Activated CD4-positive, alpha-beta memory T cell treated with anti-CD3 and anti-CD28 coated beads, Interleukin-2, amount 10 ng/mL, durations not matched to agents 7 days and 5 days (primary cell): Measurements from ENCODE around the gene TIAM2. TPM values are rescaled to one million over a fixed set of nuclear protein-coding genes. Genes with fewer than 3 reads are reported as not detected.

ENCODE experiments used
- CTCF ChIA-PET: fragments of 350-600 bp; sonication (Branson Sonifier 250); formaldehyde crosslinking; loops from one replicate; lab custom pipeline; 2021; ENCODE audit warnings: antibody characterized with exemption, inconsistent platforms; lab: Charles Lee
- POLR2A ChIA-PET: fragments of 350-600 bp; sonication (Branson Sonifier 250); formaldehyde crosslinking; loops from one replicate; lab custom pipeline; 2021; ENCODE audit warnings: antibody characterized with exemption; lab: Charles Lee
- DNase-seq: peaks from one replicate; pipeline ENCODE4 v3.0.0-alpha.2; 2020
- H3K27ac Mint-ChIP-seq: one replicate; pipeline ENCODE4 v1.8.0; 2021; ENCODE audit warnings: mild to moderate bottlenecking, mixed read lengths
- H3K27me3 Mint-ChIP-seq: one replicate; pipeline ENCODE4 v1.8.0; 2021; ENCODE audit warnings: mixed read lengths
- H3K36me3 Mint-ChIP-seq: one replicate; pipeline ENCODE4 v1.8.0; 2021; ENCODE audit warnings: low read depth, mixed read lengths
- H3K4me1 Mint-ChIP-seq: one replicate; pipeline ENCODE4 v1.8.0; 2021; ENCODE audit warnings: mixed read lengths
- H3K4me3 Mint-ChIP-seq: one replicate; pipeline ENCODE4 v1.8.0; 2021; ENCODE audit warnings: mild to moderate bottlenecking, mixed read lengths
- H3K9me3 Mint-ChIP-seq: one replicate; pipeline ENCODE4 v1.8.0; 2021; ENCODE audit warnings: mixed read lengths
- total RNA-seq, 2 experiments: library from RNA; stranded (reverse); gene quantifications; one replicate each; pipeline ENCODE4 v1.2.3, GENCODE V29; 2021

Gene TIAM2
- total RNA-seq, 2 experiments from 2014 or later, result 6.1 to 8.3 TPM

DNA sequence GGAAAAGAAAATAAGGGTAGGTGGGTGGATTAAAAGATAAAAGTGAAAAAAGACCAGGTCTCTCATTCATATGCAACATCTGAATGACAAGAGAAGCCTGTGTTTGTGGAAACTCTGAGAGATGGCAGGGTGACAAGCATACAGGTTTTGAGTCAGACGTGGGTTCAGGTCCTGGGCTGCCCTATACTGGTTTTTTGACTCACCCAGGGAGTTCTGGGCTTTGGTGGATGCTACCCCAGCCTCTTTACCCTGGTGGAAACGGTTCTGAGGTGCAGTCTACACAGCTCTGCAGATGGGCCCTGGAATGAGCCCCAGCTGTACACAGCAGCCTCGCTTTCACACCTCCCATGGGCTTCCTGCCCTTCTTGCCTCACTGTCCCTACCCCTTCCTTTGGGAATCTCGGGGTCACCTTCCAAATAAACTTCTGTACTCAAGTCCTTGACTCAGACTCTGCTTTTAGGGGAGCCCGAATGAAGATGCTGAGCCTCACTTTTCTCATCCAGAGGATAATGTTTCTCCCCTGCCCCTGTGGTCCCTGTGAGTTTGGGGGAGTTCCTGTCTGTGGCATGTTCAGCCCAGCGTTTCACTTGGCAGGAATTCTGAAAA, 191.0 kb downstream of the TIAM2 start:
- no peak overlapping the region for H3K27ac Mint-ChIP-seq
- no peaks in the 10 kb centered on the region for H3K27me3 Mint-ChIP-seq
- peaks cover 50% of the 10 kb centered on the region for H3K4me1 Mint-ChIP-seq
- no peaks in the 10 kb centered on the region for H3K36me3 Mint-ChIP-seq
- no peaks in the 10 kb centered on the region for H3K9me3 Mint-ChIP-seq
- H3K4me3 Mint-ChIP-seq, result no peak overlapping the region
- POLR2A ChIA-PET, result no interaction called here
- CTCF ChIA-PET, result interaction anchor here (1.8 kb wide), 1 partner anchor 9 kb away, joined by 7 read pairs; no protein-coding TSS in a partner anchor
- DNase-seq, result peak; percentile 54

- ChIA-PET CTCF (interaction anchor here (1.1 to 1.8 kb wide), 2 partner anchors 8 to 10 kb away, joined by 3 to 7 read pairs; no protein-coding TSS in a partner anchor), POLR2A (interaction anchor here (1.0 kb wide), 1 partner anchor 16 kb away, joined by 4 read pairs; no protein-coding TSS in a partner anchor)
- H3K4me1 Mint-ChIP-seq, result peaks cover 44% of the 10 kb centered on the region
- no peaks in the 10 kb centered on the region for H3K36me3 Mint-ChIP-seq
- no peak overlapping the region for H3K27ac Mint-ChIP-seq
- H3K27me3 Mint-ChIP-seq, result no peaks in the 10 kb centered on the region
- H3K9me3 Mint-ChIP-seq, result no peaks in the 10 kb centered on the region
- DNase-seq, result no peak
- no peak overlapping the region for H3K4me3 Mint-ChIP-seq
These were observed 192.0 kb downstream of the TIAM2 start for GRCh38 chr6:155187106-155187505.

- POLR2A ChIA-PET, result interaction anchor here (0.7 to 1.6 kb wide), 3 partner anchors 18 to 36 kb away, joined by 3 to 9 read pairs (median 4); no protein-coding TSS in a partner anchor
- H3K4me3 Mint-ChIP-seq, result no peak overlapping the region
These were observed 193.0 kb downstream of the TIAM2 start for GRCh38 chr6:155187994-155188706.

GRCh38 chr6:155188707-155189496, 193.8 kb downstream of the TIAM2 start:
- H3K36me3 Mint-ChIP-seq, result no peaks in the 10 kb centered on the region
- POLR2A ChIA-PET, result interaction anchor here (0.7 to 2.0 kb wide), 5 partner anchors 10 to 35 kb away, joined by 3 to 11 read pairs (median 4); no protein-coding TSS in a partner anchor
- DNase-seq, result no peak
- H3K27ac Mint-ChIP-seq, result peak overlapping the region; percentile 30
- H3K27me3 Mint-ChIP-seq, result no peaks in the 10 kb centered on the region
- peaks cover under 1% of the 10 kb centered on the region for H3K9me3 Mint-ChIP-seq
- CTCF ChIA-PET, result interaction anchor here (0.7 to 2.1 kb wide), 5 partner anchors 11 to 513 kb away, joined by 3 to 9 read pairs (median 4); no protein-coding TSS in a partner anchor
- H3K4me3 Mint-ChIP-seq, result peak overlapping the region; percentile 2
- peaks cover 44% of the 10 kb centered on the region for H3K4me1 Mint-ChIP-seq

More at GRCh38 chr6:155187994-155188706, 193.0 kb downstream of the TIAM2 start:
- H3K4me1 Mint-ChIP-seq, result peaks cover 44% of the 10 kb centered on the region
- no peaks in the 10 kb centered on the region for H3K27me3 Mint-ChIP-seq
- no peak overlapping the region for H3K27ac Mint-ChIP-seq
- no peak for DNase-seq
- H3K36me3 Mint-ChIP-seq, result no peaks in the 10 kb centered on the region
- CTCF ChIA-PET, result interaction anchor here (1.8 to 2.1 kb wide), 2 partner anchors 10 to 15 kb away, joined by 6 to 9 read pairs; no protein-coding TSS in a partner anchor
- no peaks in the 10 kb centered on the region for H3K9me3 Mint-ChIP-seq

DNA sequence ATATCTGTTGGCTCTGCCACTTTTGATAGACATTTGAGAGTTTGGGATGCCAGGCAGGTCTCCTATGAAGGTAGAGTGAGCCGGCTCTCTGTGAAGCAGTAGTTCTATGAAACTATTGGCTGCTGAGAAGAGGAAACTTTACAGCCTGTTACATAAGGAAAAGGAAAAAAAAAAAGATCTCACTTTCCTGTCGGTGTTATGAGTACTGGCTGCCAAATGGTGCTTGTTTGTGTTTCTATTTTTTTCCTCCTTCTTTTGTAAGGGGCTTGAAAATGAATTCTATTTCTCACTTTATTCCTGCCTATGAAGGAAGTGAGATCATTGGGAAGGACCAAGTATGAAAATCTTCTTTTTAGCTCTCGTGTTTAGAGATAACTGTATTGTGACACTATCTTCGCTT, 195.6 kb downstream of the TIAM2 start:
- peaks cover 43% of the 10 kb centered on the region for H3K4me1 Mint-ChIP-seq
- DNase-seq, result no peak
- H3K36me3 Mint-ChIP-seq, result no peaks in the 10 kb centered on the region
- POLR2A ChIA-PET, result interaction anchor here (2.0 kb wide), 1 partner anchor 19 kb away, joined by 11 read pairs; no protein-coding TSS in a partner anchor
- no peak overlapping the region for H3K4me3 Mint-ChIP-seq
- CTCF ChIA-PET, result interaction anchor here (0.6 to 1.4 kb wide), 3 partner anchors 13 to 322 kb away, joined by 3 read pairs; no protein-coding TSS in a partner anchor
- H3K9me3 Mint-ChIP-seq, result peaks cover 7% of the 10 kb centered on the region
- H3K27me3 Mint-ChIP-seq, result no peaks in the 10 kb centered on the region
- H3K27ac Mint-ChIP-seq, result no peak overlapping the region

GRCh38 chr6:155193526-155193925, 198.4 kb downstream of the TIAM2 start:
- Mint-ChIP-seq H3K27me3 (no peaks in the 10 kb centered on the region), H3K4me1 (peaks cover 19% of the 10 kb centered on the region), H3K9me3 (peaks cover 22% of the 10 kb centered on the region), H3K36me3 (peaks cover 3% of the 10 kb centered on the region), H3K27ac (no peak overlapping the region), H3K4me3 (no peak overlapping the region)
- no peak for DNase-seq
- POLR2A ChIA-PET, result no interaction called here
- CTCF ChIA-PET, result no interaction called here

- ChIA-PET CTCF (no interaction called here), POLR2A (no interaction called here)
- Mint-ChIP-seq H3K27me3 (no peaks in the 10 kb centered on the region), H3K36me3 (peaks cover 3% of the 10 kb centered on the region), H3K9me3 (peaks cover 22% of the 10 kb centered on the region), H3K4me3 (no peak overlapping the region), H3K4me1 (peaks cover 10% of the 10 kb centered on the region), H3K27ac (no peak overlapping the region)
- no peak for DNase-seq
These were observed 199.3 kb downstream of the TIAM2 start for GRCh38 chr6:155194399-155194798.

DNA sequence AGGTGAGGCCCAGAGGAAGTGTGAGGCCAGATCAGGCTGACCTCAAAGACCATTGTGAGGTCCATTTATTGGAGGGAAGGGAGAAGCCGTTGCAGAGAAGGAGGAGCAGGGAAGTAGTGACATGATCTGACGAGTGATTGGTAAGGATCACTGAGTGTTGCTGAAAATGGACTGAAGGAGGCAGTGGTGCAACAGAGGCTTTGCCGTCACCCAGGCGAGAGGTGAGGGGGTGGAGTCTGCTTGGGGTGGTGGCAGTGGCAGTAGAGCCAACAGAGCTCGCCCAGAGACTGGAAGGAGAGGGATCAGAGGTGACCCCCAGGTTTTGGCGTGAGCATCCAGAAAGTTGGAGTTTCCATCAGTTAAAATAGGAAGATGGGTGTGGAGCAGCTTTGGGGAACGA, 200.8 kb downstream of the TIAM2 start:
- Mint-ChIP-seq H3K27me3 (no peaks in the 10 kb centered on the region), H3K4me3 (no peak overlapping the region), H3K27ac (no peak overlapping the region), H3K9me3 (peaks cover 22% of the 10 kb centered on the region), H3K36me3 (peaks cover 3% of the 10 kb centered on the region), H3K4me1 (peaks cover under 1% of the 10 kb centered on the region)
- DNase-seq, result no peak
- ChIA-PET CTCF (no interaction called here), POLR2A (no interaction called here)

DNA sequence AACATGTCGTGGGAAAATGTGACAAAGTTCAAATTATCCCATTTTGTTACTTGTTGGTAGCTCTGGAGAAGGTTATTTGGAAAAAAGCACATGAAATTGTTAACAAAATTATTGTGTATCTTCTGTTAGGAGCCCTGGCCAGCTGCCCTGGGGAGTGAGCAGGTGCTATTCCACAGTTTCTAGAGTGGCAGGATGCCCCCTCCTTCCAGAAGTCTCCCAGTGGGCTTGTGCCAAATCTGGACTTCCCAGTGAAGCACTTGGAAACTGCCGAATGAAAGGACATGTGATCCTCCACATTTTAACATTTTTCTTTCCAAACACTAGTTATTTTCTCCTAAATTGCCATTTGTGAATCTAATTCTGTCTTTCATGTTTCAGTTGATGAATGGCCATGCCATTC, 201.8 kb downstream of the TIAM2 start:
- Mint-ChIP-seq H3K36me3 (peaks cover 3% of the 10 kb centered on the region), H3K27ac (no peak overlapping the region), H3K4me3 (no peak overlapping the region), H3K9me3 (peaks cover 22% of the 10 kb centered on the region), H3K27me3 (no peaks in the 10 kb centered on the region), H3K4me1 (no peaks in the 10 kb centered on the region)
- ChIA-PET POLR2A (no interaction called here), CTCF (interaction anchor here (0.9 kb wide), 1 partner anchor 521 kb away, joined by 3 read pairs; no protein-coding TSS in a partner anchor)
- no peak for DNase-seq

- Mint-ChIP-seq H3K4me1 (no peaks in the 10 kb centered on the region), H3K27me3 (no peaks in the 10 kb centered on the region), H3K9me3 (peaks cover 22% of the 10 kb centered on the region), H3K36me3 (peaks cover 3% of the 10 kb centered on the region), H3K4me3 (no peak overlapping the region), H3K27ac (no peak overlapping the region)
- ChIA-PET POLR2A (no interaction called here), CTCF (interaction anchor here (0.9 kb wide), 1 partner anchor 522 kb away, joined by 3 read pairs; no protein-coding TSS in a partner anchor)
- DNase-seq, result no peak
These were observed 202.8 kb downstream of the TIAM2 start for GRCh38 chr6:155197932-155198331.

DNA sequence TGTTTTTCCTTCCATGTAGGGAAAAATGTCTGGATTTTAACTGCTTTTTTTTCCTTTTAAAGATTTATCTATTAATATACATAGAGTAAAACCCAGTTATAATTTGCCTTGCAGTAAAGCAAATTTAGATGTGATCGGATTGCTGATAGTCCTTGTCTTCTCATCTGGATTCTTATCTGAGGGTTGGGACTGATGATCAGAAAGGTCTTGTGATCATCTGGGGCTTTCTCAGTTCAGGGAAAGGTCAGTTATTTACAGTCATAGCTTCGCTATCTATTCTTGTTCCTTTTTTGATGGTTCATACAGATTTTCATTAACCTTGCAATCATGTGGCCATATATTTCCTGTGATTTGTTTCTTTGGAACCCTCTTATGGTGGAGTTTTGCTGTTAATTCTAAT, 204.9 kb downstream of the TIAM2 start:
- H3K27me3 Mint-ChIP-seq, result no peaks in the 10 kb centered on the region
- H3K4me3 Mint-ChIP-seq, result no peak overlapping the region
- DNase-seq, result no peak
- H3K4me1 Mint-ChIP-seq, result no peaks in the 10 kb centered on the region
- no peak overlapping the region for H3K27ac Mint-ChIP-seq
- ChIA-PET POLR2A (no interaction called here), CTCF (no interaction called here)
- peaks cover 3% of the 10 kb centered on the region for H3K36me3 Mint-ChIP-seq
- peaks cover 16% of the 10 kb centered on the region for H3K9me3 Mint-ChIP-seq

DNA sequence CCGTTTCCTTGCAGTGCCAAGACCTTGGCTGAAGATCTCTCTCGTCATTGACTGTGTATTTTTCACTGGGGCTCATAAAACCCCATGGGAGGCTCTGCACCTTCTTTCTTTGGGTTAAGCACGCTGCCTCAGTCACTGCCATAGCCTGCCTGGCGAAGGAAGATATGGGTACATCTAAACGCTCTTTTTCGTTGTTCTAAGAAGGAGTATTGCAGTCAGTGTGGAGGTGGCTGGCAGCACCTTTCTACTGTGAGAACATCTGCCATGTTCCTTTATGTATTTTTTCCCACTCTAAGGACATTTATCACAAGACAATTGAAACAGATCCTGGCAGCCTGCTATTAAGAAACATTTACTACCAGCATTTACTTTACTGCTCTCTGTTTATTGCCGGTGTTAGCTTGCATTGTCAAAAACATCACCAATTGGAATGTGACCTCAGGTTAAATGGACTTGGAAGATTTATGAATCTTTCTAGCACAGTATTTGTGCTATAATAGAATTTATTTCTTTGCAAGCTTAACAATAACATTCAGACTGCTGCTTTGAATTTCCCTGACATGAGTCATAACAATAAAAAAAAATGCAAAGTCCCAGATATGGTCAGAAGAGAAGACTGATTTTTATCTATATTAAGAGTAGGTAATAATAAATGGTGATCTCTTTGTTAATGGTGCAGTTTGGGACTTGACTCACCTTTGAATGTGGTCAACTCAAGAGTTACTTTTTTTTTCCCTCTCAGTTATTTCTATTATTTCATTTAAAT, 206.5 kb downstream of the TIAM2 start:
- H3K27ac Mint-ChIP-seq, result no peak overlapping the region
- H3K4me1 Mint-ChIP-seq, result no peaks in the 10 kb centered on the region
- H3K36me3 Mint-ChIP-seq, result peaks cover 3% of the 10 kb centered on the region
- no peaks in the 10 kb centered on the region for H3K27me3 Mint-ChIP-seq
- POLR2A ChIA-PET, result no interaction called here
- CTCF ChIA-PET, result no interaction called here
- peaks cover 8% of the 10 kb centered on the region for H3K9me3 Mint-ChIP-seq
- no peak for DNase-seq
- H3K4me3 Mint-ChIP-seq, result no peak overlapping the region
